Astrocyte of the cerebellum (primary cell): ENCODE results near the gene EFTUD2.

Experiments
- DNase-seq: peaks from one replicate; pipeline ENCODE4 v3.0.0-alpha.2; 2011; ENCODE audit warnings: low read depth
- H3K4me3 ChIP-seq: 2 replicates; pipeline ENCODE4 v1.5.1; 2011; ENCODE audit warnings: mild to moderate bottlenecking, low read depth, low read length, moderate library complexity
- in situ Hi-C: cut with HindIII; loops from 2 replicates; pipeline ENCODE4 v1.10.0; 2017; ENCODE audit warnings: low sequenced_read_pairs
- TF ChIP-seq, protein P1 (sequence below): IDR thresholded peaks from 2 replicates; pipeline ENCODE4 v1.5.1; 2012; ENCODE audit warnings: low read length, low read depth, moderate library complexity, mild to moderate bottlenecking; ENCODE audit errors: missing control alignments

EFTUD2 gene

DNA sequence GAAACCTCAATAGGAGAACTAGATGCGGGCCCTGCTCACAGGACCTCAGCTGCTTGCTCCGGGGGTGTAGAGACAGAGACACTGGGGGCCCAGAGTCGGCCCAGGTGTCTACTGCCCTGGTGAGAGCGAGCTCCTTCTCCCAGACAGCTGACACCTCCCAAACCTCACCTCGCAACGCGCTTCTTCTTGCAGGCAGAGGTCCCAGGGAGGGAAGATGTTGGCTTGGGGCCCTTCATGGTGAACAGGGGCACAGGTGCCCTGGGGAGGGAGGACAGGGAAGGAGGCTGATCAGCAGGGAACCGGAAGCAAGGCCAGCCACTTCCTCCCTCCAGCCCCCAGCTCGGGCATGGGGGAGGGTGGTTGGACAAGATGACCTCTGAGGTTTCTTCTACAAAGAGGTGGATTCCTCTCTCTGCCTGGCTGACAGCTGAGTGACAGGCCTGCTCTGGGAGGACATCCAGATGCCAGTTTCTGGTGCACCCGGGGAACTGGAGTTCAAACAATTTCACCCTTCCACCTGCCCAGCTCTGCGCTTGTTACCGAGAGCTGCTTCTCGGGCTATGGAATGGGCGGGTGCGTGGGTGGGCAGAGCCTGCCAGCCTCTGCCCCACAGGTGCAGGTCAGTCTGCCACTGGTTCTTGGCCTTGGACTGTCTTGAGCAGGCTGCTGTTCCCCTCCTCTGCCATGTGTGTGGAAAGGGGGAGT lies 27.7 kb upstream of the EFTUD2 start:
- TF ChIP-seq, protein P1, sequence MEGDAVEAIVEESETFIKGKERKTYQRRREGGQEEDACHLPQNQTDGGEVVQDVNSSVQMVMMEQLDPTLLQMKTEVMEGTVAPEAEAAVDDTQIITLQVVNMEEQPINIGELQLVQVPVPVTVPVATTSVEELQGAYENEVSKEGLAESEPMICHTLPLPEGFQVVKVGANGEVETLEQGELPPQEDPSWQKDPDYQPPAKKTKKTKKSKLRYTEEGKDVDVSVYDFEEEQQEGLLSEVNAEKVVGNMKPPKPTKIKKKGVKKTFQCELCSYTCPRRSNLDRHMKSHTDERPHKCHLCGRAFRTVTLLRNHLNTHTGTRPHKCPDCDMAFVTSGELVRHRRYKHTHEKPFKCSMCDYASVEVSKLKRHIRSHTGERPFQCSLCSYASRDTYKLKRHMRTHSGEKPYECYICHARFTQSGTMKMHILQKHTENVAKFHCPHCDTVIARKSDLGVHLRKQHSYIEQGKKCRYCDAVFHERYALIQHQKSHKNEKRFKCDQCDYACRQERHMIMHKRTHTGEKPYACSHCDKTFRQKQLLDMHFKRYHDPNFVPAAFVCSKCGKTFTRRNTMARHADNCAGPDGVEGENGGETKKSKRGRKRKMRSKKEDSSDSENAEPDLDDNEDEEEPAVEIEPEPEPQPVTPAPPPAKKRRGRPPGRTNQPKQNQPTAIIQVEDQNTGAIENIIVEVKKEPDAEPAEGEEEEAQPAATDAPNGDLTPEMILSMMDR, result no peak
- DNase-seq, result no peak
- in situ Hi-C loops, result no loop called here
- H3K4me3 ChIP-seq, result no peak overlapping the region

DNA sequence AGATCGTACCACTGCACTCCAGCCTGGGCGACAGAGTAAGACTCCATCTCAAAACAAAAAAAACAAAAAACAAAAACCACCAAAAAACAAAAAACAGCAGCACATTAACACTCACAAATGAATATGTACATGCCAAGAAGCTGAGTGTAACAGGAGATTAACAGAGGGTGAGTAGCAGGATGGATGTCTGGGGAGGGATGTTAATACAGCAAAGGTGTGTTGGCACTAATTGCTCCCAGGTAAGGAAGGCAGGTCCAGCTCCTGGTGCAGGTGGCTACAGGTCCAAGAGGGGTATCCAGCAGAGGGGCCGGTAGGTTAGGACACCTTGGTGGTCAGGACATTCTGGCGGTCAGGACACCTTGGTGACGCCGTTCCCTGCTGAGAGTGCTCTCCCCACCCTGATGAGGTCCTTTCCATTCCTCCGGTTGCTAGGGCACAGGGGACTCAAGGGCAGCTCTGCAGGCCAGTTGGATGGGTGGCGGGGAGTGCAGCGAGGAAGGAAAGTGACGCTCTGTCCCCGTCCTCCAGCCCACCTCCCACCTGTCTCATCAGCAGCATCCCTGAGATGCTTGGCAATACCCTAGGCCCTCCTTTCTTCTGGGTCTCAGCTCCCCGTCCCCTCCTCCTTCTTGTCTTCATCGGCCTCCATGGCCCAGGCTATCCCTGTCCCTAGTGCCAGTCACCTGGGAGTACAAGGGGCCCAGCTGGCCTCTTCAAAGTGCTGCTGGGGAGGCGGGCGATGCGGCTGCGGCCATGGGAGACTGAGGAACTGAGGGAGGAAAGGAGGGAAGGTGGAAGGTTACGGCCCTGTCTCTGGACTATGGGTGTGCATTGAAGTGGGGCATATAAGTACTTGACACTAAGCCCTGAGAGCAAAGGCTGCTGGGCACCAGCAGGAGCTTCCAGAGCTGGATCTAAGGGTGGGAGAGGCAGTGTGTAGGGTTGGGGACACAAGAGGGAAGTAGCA lies 26.8 kb upstream of the EFTUD2 start:
- TF ChIP-seq, protein P1, result no peak
- no peak for DNase-seq
- no peak overlapping the region for H3K4me3 ChIP-seq
- in situ Hi-C loops, result no loop called here

- TF ChIP-seq, protein P1, result no peak
- H3K4me3 ChIP-seq, result no peak overlapping the region
- no peak for DNase-seq
- in situ Hi-C loops, result no loop called here
Observed at GRCh38 chr17:44924107-44924544, 24.9 kb upstream of the EFTUD2 start.

DNA sequence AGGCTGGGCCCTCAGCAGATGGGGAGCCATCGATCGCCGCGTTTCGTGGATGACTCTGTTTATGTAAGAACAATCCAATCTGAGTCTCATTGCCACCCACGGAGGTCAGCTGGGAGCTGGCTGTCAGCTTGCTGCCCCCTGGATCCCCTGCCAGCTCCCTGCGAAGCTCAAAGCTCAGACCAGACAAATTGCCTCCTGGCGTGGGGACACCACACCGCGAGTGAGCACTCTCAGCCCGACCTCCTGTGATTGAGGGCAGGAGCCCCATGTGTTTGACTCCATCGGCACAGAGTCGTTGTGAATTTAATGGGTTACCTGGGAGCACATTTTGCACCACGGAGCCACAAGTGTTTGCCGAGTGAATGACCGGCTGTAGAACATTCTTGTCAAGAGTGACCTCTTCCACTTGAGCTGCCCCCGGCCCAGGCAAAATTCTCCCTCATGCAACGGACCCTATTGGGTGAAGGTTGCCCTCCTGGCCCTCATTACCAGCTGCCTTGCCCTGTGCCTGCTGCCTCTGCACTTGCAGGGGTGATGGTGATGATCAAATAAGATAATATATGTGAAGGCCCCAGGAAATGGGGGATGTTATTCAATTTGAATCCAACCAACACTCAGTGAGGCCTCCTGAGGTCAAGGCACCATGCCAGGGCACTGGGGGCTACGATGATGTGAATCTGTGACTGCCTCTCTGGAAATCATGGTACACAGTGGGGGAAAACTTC lies 23.7 kb upstream of the EFTUD2 start:
- H3K4me3 ChIP-seq, result no peak overlapping the region
- TF ChIP-seq, protein P1, result no peak
- no peak for DNase-seq
- in situ Hi-C loops, result no loop called here

DNA sequence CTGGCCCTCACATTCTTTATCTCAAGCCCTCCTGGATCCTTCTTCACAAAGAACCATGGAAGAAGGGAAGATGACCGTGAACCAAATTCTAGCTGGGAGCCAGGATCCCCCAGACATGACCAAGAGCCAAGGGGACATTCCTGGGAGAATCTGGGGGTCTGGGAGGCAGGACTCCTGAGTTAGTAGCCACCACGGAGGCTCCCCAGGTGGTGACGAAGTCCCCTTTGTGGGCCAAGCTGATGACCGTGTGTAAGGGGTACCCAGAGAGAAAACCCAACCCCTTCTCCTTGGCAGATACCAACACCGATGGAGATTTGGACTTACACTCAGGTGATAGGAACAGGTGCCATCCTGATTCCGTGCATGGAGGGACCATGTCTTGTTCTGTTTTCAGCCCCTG lies 22.9 kb upstream of the EFTUD2 start:
- H3K4me3 ChIP-seq, result no peak overlapping the region
- no peak for DNase-seq
- TF ChIP-seq, protein P1, result no peak
- in situ Hi-C loops, result no loop called here
